ENCODE measurements around the gene WDR1. TPM values are rescaled to one million over a fixed set of nuclear protein-coding genes. Genes with fewer than 3 reads are reported as not detected.

WDR1 gene
- total and polyA plus RNA-seq, 2 of the 13 experiments (the other 11 are each of a cell fraction or from before 2014, with no cell fraction given): 106 to 198 TPM

DNA sequence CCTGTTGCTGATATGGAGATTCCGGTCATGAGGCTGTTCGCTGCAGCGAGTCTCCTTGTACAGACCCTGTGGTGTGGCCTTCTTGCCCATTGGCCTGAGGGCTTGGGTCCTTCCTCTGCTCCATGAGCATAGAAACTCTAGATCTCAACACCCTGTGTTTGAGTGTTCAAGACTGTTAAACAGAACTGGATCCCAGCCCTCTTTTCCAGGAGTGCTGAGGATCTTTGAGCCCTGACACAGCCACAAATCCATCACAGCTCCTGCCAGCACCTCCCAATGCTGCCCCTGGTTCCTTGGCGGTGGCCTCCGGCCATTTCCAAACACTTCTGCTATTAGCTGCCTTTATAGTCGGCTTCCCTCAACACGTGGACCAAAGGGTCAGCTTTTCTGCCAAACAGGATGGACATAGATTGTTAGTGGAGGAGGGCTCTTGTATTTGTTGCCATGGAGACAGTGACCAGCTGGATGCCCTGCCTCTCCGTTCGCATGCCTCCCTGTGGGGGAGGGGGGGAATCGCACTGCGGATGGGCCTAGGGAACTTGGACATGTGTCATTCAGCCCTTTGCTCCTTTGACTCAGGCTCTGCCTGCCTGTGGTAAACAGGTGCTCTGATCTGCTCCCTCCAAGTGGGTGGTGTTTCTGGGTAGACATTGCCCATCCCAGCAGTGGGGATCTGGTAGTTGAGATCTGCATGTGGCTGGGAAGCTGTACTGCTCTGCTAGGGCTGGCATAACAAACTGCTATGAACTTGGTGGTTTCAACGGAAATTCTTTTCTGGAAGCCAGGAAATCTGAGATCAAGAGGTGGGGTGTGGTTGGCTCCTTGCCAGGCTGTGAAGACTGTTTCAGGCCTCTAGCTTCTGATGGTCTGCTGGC is 6.9 kb upstream of the WDR1 start (continued):
- TF ChIP-seq RXRB (CRISPR knock-in tag; IDR thresholded peaks at IDR 0.05; ENCODE audit: borderline replicate concordance) (peak; percentile 48; the same call in 1 of the 2 replicates), CHD4 (IDR thresholded peaks at IDR 0.05; ENCODE audit: borderline replicate concordance, low read length) (no peak), ZNF724P (CRISPR knock-in tag; IDR thresholded peaks at IDR 0.05; ENCODE audit: borderline replicate concordance) (no peak), ZNF10 (CRISPR knock-in tag; IDR thresholded peaks at IDR 0.05; ENCODE audit: borderline replicate concordance, low read depth) (no peak), KMT2A (CRISPR knock-in tag; IDR thresholded peaks at IDR 0.05) (no peak), ZNF761 (CRISPR knock-in tag; conservative IDR thresholded peaks at IDR 0.05) (no peak), CBFB (CRISPR knock-in tag; IDR thresholded peaks at IDR 0.05) (no peak), KDM6A (CRISPR knock-in tag; IDR thresholded peaks at IDR 0.05; ENCODE audit: low read depth) (no peak), ZNF430 (CRISPR knock-in tag; IDR thresholded peaks at IDR 0.05) (no peak), MXD4 (CRISPR knock-in tag; IDR thresholded peaks at IDR 0.05) (peak; percentile 52; the same call in 1 of the 2 replicates), NR3C1 (CRISPR knock-in tag; IDR thresholded peaks at IDR 0.05) (no peak), NCOR1 (IDR thresholded peaks at IDR 0.05; ENCODE audit: borderline replicate concordance, low read length) (no peak; the same call in 1 of the 2 replicates), ZNF296 (CRISPR knock-in tag; conservative IDR thresholded peaks at IDR 0.05) (no peak), ZNF446 (CRISPR knock-in tag; IDR thresholded peaks at IDR 0.05) (no peak), IRF1 (CRISPR knock-in tag; IDR thresholded peaks at IDR 0.05; ENCODE audit: low read depth) (no peak), ZNF484 (CRISPR knock-in tag; IDR thresholded peaks at IDR 0.05; ENCODE audit: borderline replicate concordance, low read depth) (no peak), MAFF (IDR thresholded peaks at IDR 0.05; ENCODE audit: low read depth, low read length) (no peak), ZNF563 (CRISPR knock-in tag; IDR thresholded peaks at IDR 0.05) (no peak), DNMT3B (CRISPR knock-in tag; conservative IDR thresholded peaks at IDR 0.05) (no peak), EED (CRISPR knock-in tag; IDR thresholded peaks at IDR 0.05) (no peak; the same call in 1 of the 2 replicates), ZFYVE20 (CRISPR knock-in tag; IDR thresholded peaks at IDR 0.05; ENCODE audit: borderline replicate concordance, low read depth) (no peak), CREB3 (CRISPR knock-in tag; IDR thresholded peaks at IDR 0.05) (no peak), CREBL2 (CRISPR knock-in tag; IDR thresholded peaks at IDR 0.05; ENCODE audit: borderline replicate concordance) (no peak), SETDB1 (CRISPR knock-in tag; IDR thresholded peaks at IDR 0.05; ENCODE audit: borderline replicate concordance) (no peak), PAX8 (CRISPR knock-in tag; IDR thresholded peaks at IDR 0.05; ENCODE audit: borderline replicate concordance) (no peak), HMG20B (CRISPR knock-in tag; conservative IDR thresholded peaks at IDR 0.05) (no peak; the same call in 1 of the 2 replicates), ZNF598 (CRISPR knock-in tag; IDR thresholded peaks at IDR 0.05; ENCODE audit: borderline replicate concordance) (no peak)
- TF ChIP-seq, protein P1, sequence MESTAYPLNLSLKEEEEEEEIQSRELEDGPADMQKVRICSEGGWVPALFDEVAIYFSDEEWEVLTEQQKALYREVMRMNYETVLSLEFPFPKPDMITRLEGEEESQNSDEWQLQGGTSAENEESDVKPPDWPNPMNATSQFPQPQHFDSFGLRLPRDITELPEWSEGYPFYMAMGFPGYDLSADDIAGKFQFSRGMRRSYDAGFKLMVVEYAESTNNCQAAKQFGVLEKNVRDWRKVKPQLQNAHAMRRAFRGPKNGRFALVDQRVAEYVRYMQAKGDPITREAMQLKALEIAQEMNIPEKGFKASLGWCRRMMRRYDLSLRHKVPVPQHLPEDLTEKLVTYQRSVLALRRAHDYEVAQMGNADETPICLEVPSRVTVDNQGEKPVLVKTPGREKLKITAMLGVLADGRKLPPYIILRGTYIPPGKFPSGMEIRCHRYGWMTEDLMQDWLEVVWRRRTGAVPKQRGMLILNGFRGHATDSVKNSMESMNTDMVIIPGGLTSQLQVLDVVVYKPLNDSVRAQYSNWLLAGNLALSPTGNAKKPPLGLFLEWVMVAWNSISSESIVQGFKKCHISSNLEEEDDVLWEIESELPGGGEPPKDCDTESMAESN (CRISPR knock-in tag; conservative IDR thresholded peaks at IDR 0.05): no peak; the same call in 1 of the 2 replicates
